HG02678 (cell line): Measurements from ENCODE around the gene CTNND2.

Experiments used
- ATAC-seq: cut with Tn5 transposase; IDR thresholded peaks from one replicate; pipeline ENCODE4 v1.9.1; 2021; ENCODE audit warnings: mild to moderate bottlenecking, moderate library complexity; ENCODE audit not compliant: unreplicated experiment

CTNND2 gene

DNA sequence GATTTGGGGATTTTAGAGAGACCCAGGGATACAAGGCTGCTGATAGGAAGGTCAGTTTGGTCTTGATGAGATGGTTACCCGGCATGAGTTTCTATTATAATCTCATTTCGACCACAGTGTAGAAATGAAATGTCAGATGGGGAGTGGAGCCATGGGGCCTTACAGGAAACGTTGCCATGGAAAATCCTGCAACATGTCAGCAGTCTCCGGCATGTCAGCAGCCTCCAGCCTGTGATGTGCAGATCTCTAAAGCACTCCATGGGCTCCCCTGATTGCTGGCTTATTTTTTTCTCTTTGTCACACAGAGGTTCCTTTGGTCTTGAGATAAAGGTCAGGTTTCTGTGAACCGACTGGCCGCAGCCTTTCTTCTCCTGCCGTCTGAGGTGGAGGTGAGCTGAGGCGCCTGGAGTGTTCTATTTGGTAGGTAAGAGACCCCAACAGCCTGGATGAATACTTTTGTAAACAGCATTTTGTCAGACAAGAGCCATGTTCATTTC, 934.5 kb downstream of the CTNND2 start:
- no peak for ATAC-seq

DNA sequence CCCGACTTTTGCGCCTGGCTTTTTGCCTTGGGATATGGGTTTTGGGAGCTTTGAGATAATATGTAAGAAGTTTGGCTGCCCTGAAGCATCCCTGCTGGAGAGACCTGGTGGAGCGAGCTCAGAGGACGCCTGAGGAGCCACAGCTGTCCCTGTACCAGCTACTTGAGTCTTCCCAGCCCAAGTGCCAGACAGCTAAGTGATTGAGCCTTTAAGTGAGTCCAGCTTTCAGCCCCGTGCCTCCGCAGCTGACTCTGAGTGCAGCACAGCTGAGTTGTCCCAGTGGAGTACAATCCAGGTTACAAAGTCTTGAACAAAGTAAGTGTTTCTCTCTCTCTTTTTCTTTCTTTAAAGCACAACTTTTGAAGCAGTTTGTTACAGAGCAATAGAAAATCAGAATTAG, 939.4 kb downstream of the CTNND2 start:
- no peak for ATAC-seq

DNA sequence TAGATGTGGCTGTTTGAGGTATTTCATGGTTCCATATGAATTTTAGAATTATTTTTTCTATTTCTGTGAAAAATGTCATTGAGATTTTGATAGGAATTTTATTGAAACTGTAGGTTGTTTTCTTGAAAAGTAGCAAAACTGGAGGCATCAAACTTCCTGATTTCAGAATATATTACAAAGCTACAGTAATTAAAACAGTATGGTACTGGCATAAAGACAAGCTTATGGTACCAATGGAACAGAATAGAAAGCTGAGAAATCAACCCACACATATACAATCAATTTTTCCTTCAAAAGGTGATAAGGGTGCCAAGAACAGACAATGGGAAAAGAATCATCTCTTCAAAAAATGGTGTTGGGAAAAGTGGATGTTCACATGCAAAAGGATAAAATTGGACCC, 945.5 kb downstream of the CTNND2 start:
- no peak for ATAC-seq

DNA sequence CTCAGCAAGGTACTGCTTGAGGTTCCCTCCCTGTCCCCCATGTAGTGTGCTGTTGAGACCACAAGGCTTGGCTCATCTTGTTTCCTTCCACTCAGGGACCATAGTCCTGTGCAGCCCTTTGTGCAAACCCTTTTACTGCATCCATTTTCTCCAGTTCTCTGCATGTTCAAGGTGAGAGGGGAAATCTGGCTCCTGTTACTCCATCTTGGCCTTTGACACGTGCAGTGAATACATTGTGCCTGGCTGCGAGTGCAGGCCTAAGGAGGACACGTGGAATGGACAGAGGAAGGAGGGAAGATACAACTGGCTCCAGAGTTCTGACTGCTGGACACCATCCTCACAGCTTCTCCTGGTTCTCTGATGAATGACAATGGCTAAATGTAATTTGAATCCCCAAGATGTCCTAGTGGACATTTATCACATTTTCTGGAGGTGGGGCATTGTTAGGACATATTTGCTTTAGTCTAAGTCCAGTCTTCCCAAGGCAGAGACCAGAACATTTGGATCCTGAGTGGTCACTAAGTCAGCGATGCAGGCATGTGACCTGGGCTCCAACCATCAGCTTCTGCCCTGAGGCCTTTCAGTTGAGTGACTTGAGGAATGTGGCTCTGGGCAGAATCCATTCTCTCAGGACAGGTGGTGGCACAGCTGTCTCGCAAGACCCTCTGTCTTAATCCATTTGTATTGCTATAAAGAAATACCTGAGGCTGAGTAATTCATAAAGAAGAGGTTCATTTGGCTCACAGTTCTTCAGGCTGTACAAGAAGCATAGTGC, 954.2 kb downstream of the CTNND2 start:
- ATAC-seq: no peak

DNA sequence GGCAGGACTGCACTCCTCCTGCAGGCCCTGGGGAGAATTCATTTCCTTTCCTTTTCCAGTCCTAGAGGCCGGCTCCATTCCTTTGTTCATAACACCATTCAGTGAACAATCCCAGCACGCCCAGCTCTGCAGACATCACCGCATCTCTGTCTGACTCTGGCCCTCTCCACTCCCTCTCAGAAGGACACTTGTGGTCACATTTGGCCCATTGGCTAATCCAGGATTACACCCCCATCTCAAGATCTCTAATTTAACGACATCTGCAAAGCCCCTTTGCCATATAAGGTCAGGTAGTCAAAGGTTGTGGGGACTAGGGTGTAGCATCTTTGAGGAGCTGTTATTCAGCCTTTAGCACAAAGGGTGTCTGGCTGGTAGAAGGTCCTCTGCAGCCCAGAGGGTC, 958.2 kb downstream of the CTNND2 start:
- ATAC-seq: no peak

DNA sequence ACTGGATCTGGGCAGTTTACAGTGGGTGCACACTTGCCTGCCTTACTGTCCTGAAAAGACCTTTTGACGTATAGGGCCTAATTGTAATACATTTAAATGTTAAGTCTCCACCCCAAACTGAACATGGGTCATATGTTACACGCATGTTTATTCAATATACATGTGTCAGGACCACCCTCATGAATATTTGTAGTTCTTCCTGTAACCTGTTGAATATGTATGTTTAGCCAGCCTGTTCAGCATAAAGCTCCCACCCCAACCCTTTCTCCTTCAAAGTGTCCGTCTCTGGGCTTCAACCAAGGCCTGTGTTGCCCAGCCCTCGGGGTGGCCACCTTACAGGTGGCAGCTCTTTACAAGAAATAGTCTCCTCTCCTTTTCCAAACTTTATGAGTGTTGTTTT, 962.3 kb downstream of the CTNND2 start:
- no peak for ATAC-seq

DNA sequence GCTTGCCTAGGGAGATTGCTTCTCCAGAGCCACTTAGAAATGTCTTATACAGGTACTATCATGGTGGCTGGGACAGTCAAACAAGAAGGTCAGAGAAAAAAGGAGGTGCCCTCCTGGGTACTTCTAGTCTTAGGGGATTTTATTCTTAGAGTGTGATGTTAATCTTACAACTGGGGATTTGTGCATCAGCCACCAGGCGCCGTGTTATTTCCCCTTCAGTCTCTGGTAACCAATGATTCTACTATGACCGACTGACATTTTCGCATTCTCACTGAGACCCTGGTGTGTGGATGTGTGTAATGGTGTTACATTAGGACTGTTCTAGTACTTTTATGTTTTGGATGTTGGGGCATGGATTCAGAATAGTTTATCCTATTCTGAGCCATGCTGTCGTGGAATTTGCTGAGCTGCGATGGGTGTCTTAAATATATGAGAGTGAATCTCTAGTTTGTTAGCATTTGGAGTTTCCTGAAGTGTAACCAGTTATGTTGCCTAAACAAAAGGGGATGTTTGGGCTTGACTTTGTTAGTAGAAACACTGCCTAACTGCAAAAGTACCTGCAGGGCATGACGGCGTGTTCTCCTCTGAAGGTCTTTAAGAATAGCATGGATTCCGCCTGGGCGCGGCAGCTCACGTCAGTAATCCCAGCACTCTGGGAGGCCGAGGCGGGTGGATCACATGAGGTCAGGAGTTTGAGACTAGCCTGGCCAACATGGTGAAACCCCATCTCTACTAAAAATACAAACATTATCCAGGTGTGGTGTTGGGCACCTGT, 968.0 kb downstream of the CTNND2 start:
- no peak for ATAC-seq

DNA sequence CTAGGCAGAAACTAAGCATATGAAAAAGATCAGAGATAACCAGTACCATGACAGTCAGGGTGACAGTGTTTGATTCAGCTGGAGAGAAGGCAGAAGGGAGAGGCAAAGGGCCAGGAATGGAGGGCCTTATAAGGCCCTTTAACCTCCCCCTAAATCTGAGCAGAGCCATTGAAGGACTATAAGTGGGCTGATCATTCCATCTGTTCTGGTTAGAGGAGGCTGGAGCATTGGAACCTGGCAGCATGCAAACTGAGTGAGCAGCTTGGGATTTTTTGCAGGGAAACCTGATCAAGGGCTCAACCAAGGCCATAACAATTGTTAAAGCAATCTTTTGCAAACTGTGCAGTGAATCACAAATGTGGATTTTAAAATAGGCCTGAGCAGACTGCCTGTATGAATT, 968.7 kb downstream of the CTNND2 start:
- no peak for ATAC-seq

DNA sequence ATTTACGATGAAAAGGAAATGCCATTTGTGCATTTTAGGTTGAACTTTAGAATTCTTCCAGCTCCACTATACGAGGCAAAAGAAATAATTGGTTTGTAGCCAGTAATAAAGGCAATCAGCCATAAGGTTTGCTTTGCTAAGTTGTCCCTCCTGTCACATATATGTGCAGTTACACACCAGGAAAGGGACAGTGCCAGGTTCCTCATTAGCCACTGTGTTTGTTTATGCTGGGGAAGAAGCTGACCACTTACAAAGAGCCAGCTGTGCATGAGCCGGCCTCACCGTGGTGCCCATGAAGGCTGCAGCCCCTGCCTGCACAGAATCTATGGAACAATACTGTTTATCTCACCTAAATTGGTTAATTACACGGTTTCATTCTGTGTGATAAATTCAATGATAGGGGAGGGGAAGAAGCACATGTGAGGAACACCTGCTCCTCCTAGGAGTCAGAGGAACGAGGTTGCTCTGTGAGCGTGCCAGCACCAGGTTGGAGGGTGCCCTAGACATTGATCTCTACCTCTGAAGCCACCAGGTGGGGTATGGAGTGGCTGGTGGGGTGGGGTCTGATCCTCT, 969.4 kb downstream of the CTNND2 start:
- no peak for ATAC-seq

DNA sequence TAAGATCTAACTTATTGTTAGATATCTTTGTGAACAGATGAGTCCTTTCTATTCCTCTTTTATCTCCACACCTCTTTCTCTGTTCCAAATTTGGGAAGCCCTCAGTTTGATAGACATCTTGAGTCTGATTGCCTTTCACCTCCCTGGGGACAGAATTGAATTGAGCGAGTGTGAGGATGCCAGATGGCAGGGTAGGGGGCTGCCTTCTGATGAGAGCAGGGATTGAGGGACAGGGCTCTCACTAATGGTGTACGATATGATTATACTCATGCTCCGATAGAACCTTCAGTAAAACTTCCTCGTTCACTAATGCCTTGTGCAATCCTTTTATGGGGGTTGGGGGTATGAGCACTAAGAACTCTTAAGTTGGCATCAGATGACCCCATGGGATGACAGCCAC, 971.1 kb downstream of the CTNND2 start:
- no peak for ATAC-seq

DNA sequence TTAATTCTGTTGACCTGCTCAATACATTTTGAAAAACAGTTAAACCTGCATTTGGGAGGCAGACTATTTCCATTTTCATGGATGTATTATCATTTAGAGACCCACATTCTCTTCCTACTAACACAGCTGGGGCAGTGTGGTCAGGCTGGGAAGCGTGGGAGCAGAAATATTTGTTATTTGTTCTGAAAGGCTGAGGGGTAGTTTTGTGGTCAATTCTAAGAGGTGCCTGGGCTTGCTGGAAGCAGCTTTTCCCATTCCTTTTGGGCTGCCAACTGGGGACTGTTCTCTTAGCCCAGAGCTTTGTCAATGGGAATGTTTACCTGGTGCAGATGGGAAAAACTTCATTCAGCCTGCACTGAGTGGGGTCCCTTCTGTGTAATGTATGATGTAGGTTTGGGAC, 971.8 kb downstream of the CTNND2 start:
- no peak for ATAC-seq

DNA sequence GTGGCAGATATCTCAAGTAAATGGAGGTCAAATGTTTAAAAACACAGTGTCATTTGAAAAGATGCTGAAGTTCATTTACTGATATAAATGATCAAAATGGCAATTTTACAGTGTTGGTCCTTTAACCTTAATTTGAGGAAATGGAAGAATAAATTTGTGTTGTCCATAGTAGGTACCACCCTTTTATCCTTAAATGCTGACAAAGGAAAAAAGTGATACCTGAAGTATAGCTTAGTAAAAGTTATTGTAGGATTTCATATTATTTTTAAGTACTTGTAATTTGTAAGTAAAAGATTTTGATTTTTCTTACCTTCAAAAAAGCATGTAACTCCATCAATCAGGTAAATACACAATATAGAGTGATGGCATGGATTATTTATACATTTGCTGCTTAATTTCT, 976.6 kb downstream of the CTNND2 start:
- ATAC-seq: no peak

DNA sequence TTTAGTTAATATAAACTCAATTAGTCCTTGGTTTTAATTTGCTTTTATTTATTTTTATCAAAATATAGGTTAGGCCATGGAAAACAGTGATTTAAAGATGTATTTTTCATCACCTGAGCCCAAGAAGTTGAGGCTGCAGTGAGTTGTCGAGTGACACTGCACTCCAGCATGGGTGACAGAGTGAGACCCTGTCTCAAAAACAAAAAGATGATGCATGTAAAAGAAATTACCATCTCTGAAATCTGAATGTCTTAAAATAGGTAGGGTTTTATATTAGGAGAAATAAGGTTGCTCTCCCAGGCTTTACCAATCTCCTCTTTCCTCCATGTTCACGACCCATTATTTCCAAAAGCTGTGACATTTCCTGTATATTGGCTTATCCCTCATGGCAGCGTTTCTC, 980.9 kb downstream of the CTNND2 start:
- no peak for ATAC-seq
